Measurements from ENCODE around the gene UACA. TPM values are rescaled to one million over a fixed set of nuclear protein-coding genes. Genes with fewer than 3 reads are reported as not detected.

UACA gene
- total and polyA plus RNA-seq, 2 experiments from 2014 or later: 21.5 to 35.8 TPM

DNA sequence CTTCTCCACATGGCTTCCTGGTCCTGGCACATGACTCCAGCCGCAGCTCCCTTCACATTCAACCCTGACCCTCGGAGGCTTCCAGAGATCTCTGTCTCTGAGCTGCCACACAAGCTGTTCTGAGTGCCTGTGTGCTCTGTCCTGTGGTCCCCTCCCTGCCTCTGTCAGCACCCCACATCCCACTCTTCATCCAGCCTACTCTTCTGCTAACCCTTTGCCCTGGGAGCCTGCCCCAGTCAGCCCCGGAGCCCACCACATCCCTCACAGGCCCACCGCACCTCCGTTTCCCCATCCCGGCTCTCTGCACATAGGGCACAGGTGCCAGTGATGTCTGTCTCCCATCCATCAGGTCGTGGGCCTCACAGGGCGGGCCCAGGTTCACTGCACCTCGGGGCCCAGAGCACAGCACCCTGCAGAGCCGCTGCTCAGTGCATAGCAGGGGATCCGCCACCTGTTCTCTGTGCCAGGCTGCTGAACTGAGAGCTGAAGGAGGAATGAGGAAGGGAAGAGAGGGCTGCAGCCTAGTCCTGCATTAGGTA lies 133.6 kb downstream of the UACA start (continued):
- TF ChIP-seq, protein P1, sequence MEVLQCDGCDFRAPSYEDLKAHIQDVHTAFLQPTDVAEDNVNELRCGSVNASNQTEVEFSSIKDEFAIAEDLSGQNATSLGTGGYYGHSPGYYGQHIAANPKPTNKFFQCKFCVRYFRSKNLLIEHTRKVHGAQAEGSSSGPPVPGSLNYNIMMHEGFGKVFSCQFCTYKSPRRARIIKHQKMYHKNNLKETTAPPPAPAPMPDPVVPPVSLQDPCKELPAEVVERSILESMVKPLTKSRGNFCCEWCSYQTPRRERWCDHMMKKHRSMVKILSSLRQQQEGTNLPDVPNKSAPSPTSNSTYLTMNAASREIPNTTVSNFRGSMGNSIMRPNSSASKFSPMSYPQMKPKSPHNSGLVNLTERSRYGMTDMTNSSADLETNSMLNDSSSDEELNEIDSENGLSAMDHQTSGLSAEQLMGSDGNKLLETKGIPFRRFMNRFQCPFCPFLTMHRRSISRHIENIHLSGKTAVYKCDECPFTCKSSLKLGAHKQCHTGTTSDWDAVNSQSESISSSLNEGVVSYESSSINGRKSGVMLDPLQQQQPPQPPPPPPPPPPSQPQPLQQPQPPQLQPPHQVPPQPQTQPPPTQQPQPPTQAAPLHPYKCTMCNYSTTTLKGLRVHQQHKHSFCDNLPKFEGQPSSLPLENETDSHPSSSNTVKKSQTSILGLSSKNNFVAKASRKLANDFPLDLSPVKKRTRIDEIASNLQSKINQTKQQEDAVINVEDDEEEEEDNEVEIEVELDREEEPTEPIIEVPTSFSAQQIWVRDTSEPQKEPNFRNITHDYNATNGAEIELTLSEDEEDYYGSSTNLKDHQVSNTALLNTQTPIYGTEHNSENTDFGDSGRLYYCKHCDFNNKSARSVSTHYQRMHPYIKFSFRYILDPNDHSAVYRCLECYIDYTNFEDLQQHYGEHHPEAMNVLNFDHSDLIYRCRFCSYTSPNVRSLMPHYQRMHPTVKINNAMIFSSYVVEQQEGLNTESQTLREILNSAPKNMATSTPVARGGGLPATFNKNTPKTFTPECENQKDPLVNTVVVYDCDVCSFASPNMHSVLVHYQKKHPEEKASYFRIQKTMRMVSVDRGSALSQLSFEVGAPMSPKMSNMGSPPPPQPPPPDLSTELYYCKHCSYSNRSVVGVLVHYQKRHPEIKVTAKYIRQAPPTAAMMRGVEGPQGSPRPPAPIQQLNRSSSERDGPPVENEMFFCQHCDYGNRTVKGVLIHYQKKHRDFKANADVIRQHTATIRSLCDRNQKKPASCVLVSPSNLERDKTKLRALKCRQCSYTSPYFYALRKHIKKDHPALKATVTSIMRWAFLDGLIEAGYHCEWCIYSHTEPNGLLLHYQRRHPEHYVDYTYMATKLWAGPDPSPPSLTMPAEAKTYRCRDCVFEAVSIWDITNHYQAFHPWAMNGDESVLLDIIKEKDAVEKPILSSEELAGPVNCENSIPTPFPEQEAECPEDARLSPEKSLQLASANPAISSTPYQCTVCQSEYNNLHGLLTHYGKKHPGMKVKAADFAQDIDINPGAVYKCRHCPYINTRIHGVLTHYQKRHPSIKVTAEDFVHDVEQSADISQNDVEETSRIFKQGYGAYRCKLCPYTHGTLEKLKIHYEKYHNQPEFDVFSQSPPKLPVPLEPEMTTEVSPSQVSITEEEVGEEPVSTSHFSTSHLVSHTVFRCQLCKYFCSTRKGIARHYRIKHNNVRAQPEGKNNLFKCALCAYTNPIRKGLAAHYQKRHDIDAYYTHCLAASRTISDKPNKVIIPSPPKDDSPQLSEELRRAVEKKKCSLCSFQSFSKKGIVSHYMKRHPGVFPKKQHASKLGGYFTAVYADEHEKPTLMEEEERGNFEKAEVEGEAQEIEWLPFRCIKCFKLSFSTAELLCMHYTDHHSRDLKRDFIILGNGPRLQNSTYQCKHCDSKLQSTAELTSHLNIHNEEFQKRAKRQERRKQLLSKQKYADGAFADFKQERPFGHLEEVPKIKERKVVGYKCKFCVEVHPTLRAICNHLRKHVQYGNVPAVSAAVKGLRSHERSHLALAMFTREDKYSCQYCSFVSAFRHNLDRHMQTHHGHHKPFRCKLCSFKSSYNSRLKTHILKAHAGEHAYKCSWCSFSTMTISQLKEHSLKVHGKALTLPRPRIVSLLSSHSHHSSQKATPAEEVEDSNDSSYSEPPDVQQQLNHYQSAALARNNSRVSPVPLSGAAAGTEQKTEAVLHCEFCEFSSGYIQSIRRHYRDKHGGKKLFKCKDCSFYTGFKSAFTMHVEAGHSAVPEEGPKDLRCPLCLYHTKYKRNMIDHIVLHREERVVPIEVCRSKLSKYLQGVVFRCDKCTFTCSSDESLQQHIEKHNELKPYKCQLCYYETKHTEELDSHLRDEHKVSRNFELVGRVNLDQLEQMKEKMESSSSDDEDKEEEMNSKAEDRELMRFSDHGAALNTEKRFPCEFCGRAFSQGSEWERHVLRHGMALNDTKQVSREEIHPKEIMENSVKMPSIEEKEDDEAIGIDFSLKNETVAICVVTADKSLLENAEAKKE (CRISPR knock-in tag; IDR thresholded peaks at IDR 0.05): no peak

DNA sequence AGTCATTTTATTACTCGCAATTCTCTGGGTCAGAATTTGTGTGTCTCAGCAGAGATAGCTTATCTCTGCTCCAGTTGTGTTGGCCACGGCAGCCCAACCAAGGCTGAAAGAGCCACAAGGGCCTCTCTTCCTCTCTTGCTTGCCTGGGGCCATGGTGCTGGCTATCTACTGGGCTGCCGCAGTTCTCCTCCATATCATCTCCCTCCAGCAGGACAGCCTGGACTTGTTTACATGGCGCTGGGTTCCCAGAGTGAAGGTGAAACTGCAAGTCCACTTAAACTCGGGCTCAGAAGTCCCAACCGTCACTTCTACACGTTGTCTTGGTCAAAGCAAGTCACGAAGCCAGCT lies 134.8 kb downstream of the UACA start:
- H3K27ac ChIP-seq (ENCODE audit: low read depth): no peak overlapping the region
- Mint-ChIP-seq H3K27ac (no peak overlapping the region), H3K36me3 (ENCODE audit: low read depth) (peaks cover 6% of the 10 kb centered on the region; the same call in 2 of the 3 replicates), H3K4me1 (peaks cover 47% of the 10 kb centered on the region), H3K4me3 (no peak overlapping the region), H3K27me3 (ENCODE audit: insufficient read depth, low read depth, poor library complexity) (peaks cover 6% of the 10 kb centered on the region), H3K9me3 (peaks cover 8% of the 10 kb centered on the region)
- H3K36me3 ChIP-seq (ENCODE audit: insufficient read depth): no peaks in the 10 kb centered on the region
- no peaks in the 10 kb centered on the region for H4K20me1 ChIP-seq (replicated peaks; ENCODE audit: insufficient read depth)
- H3K4me3 ChIP-seq: no peak overlapping the region
- H3K4me2 ChIP-seq: no peak overlapping the region
- H3K27me3 ChIP-seq (ENCODE audit: insufficient read depth): no peaks in the 10 kb centered on the region
- 0 out of 2 replicates have a peak, but pooled peaks cover under 1% of the 10 kb centered on the region for H3F3A ChIP-seq (replicated peaks; ENCODE audit: low read depth)
- ATAC-seq (no peak), DNase-seq (ENCODE audit: low spot score) (no peak)
- no peaks in the 10 kb centered on the region for H3K79me2 ChIP-seq (replicated peaks; ENCODE audit: insufficient read depth)
- peaks cover 22% of the 10 kb centered on the region for H3K4me1 ChIP-seq (ENCODE audit: insufficient read depth)
- H2AFZ ChIP-seq: no peak overlapping the region
- H3K9me2 ChIP-seq (ENCODE audit: insufficient read depth): no peaks in the 10 kb centered on the region
- TF ChIP-seq ZNF114 (CRISPR knock-in tag; IDR thresholded peaks at IDR 0.05): no peak
- no peak for TF ChIP-seq NANOG (IDR thresholded peaks at IDR 0.05; ENCODE audit: borderline replicate concordance)
- no peak for TF ChIP-seq ZNF331 (CRISPR knock-in tag; IDR thresholded peaks at IDR 0.05; ENCODE audit: low read depth)
- TF ChIP-seq JUNB (IDR thresholded peaks at IDR 0.05; ENCODE audit: unreplicated experiment): no peak
- TF ChIP-seq, protein P1 (CRISPR knock-in tag; IDR thresholded peaks at IDR 0.05): no peak
- TF ChIP-seq EZH2phosphoT487 (IDR thresholded peaks at IDR 0.05; ENCODE audit: unreplicated experiment): no peak
- TF ChIP-seq CREB1 (CRISPR knock-in tag; IDR thresholded peaks at IDR 0.05; ENCODE audit: low read depth): no peak

Data from GM23338 (cell line).